Fibroblast of lung (primary cell): Measurements from ENCODE around the gene LGR6. TPM values are rescaled to one million over a fixed set of nuclear protein-coding genes. Genes with fewer than 3 reads are reported as not detected.

Experiments used
- DNase-seq, 2 donors: peaks; one replicate each; pipeline versions ENCODE4 v3.0.0 to v3.0.0-alpha.2; 2010; ENCODE audit warnings: low read depth in 2 of 2
- H2AFZ ChIP-seq: 2 replicates; pipeline ENCODE4 v1.5.1; 2012; ENCODE audit warnings: low read length, control low read depth, inconsistent platforms
- H3K27ac ChIP-seq: 2 replicates; pipeline ENCODE4 v1.5.1; 2011; ENCODE audit warnings: low read length, control low read depth; ENCODE audit not compliant: insufficient read depth
- H3K27me3 ChIP-seq: 2 replicates; pipeline ENCODE4 v1.5.1; 2011; ENCODE audit warnings: mild to moderate bottlenecking, low read length; ENCODE audit not compliant: control insufficient read depth, insufficient read depth
- H3K36me3 ChIP-seq: 2 replicates; pipeline ENCODE4 v1.5.1; 2011; ENCODE audit warnings: low read length; ENCODE audit not compliant: control insufficient read depth, insufficient read depth
- H3K4me1 ChIP-seq: 2 replicates; pipeline ENCODE4 v1.5.1; 2011; ENCODE audit warnings: low read length; ENCODE audit not compliant: control insufficient read depth, insufficient read depth; ENCODE audit errors: extremely low read depth
- H3K4me2 ChIP-seq: 2 replicates; pipeline ENCODE4 v1.5.1; 2011; ENCODE audit warnings: low read length, control low read depth; ENCODE audit not compliant: insufficient read depth; ENCODE audit errors: extremely low read depth
- H3K4me3 ChIP-seq, 4 experiments: fragments of 200-600 bp in 1 of 4; sonication (generic) in 1 of 4; replicated peaks in 1 of 4; 2 replicates each; pipeline ENCODE4 v1.5.1; 2011 to 2016; ENCODE audit warnings: low read length in 4 of 4, low read depth in 3 of 4, mild to moderate bottlenecking in 3 of 4, control low read depth in 2 of 4, inconsistent platforms in 1 of 4, mixed read lengths in 1 of 4; ENCODE audit not compliant: insufficient read depth in 1 of 4; ENCODE audit errors: control extremely low read depth in 1 of 4
- H3K79me2 ChIP-seq: 2 replicates; pipeline ENCODE4 v1.5.1; 2012; ENCODE audit warnings: mild to moderate bottlenecking, low read length, inconsistent platforms; ENCODE audit not compliant: control insufficient read depth, insufficient read depth
- H3K9ac ChIP-seq: 2 replicates; pipeline ENCODE4 v1.5.1; 2011; ENCODE audit warnings: mild to moderate bottlenecking, low read length, control low read depth; ENCODE audit not compliant: insufficient read depth
- H3K9me3 ChIP-seq: 2 replicates; pipeline ENCODE4 v1.5.1; 2012; ENCODE audit warnings: low read depth, low read length; ENCODE audit not compliant: control insufficient read depth, insufficient read depth
- H4K20me1 ChIP-seq: 2 replicates; pipeline ENCODE4 v1.5.1; 2011; ENCODE audit warnings: low read length; ENCODE audit not compliant: control insufficient read depth, insufficient read depth; ENCODE audit errors: extremely low read depth
- EZH2 ChIP-seq: IDR thresholded peaks from 2 replicates; pipeline ENCODE4 v1.5.1; 2012; ENCODE audit warnings: low read length, control low read depth, mild to moderate bottlenecking; ENCODE audit errors: missing control alignments
- polyA plus RNA-seq, 2 donors: library from polyadenylated mRNA; depleted of rRNA in 1 of 2; stranded (reverse) in 1 of 2; unstranded in 1 of 2; fragments of >200 nt; gene quantifications; 2 replicates each; pipeline ENCODE4 v1.2.1, GENCODE V29; 2011 to 2012; ENCODE audit warnings: missing spikeins in 1 of 2
- total RNA-seq: library from RNA; depleted of rRNA; stranded (reverse); fragments of >200 nt; gene quantifications from 2 replicates; pipeline ENCODE4 v1.2.1, GENCODE V29; 2014
- TF ChIP-seq, protein P1 (sequence below), 2 donors: IDR thresholded peaks in 1 of 2; conservative IDR thresholded peaks in 1 of 2; 1 replicate in 1 of 2; 2 replicates in 1 of 2; pipeline ENCODE4 v1.5.1; 2011 to 2012; ENCODE audit warnings: low read length in 2 of 2, control low read depth in 1 of 2, inconsistent platforms in 1 of 2, low read depth in 1 of 2, mild to moderate bottlenecking in 1 of 2

LGR6 gene
- total and polyA plus RNA-seq, 2 donors (not counting 1 experiment from before 2014, with no cell fraction given): 0.02 TPM; not detected in 1

DNA sequence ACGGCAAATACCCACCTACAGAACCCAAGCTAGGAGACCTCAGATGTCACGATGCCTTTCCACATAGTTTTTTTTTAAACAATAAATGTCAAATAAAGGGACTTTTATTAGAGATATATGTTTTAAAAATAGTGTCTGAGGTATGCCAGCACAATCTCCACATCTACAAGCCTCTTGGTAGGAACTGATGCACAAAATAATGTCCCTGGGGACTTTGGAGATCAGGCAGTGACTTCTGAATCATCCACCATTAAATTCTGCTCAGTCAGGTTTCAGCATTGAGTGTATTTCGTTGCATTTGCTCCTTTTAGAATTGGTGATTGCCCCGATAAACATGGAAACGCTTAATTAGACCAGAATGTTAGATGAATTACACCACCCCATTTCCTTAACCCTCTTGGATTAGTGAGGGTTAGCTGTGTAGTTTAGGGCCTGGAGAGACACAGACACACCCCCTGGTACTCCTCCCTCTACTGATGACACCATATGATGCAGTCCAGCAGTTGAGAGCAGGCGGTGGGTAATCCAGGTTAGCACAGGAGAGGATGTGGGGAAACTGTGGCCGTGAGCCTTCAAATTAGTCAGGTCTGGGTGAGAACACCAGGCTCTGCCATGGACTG lies 33.6 kb downstream of the LGR6 start:
- TF ChIP-seq, protein P1, sequence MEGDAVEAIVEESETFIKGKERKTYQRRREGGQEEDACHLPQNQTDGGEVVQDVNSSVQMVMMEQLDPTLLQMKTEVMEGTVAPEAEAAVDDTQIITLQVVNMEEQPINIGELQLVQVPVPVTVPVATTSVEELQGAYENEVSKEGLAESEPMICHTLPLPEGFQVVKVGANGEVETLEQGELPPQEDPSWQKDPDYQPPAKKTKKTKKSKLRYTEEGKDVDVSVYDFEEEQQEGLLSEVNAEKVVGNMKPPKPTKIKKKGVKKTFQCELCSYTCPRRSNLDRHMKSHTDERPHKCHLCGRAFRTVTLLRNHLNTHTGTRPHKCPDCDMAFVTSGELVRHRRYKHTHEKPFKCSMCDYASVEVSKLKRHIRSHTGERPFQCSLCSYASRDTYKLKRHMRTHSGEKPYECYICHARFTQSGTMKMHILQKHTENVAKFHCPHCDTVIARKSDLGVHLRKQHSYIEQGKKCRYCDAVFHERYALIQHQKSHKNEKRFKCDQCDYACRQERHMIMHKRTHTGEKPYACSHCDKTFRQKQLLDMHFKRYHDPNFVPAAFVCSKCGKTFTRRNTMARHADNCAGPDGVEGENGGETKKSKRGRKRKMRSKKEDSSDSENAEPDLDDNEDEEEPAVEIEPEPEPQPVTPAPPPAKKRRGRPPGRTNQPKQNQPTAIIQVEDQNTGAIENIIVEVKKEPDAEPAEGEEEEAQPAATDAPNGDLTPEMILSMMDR (conservative IDR thresholded peaks at IDR 0.05 in 1 of 2, IDR thresholded peaks at IDR 0.05 in 1 of 2; ENCODE audit: low read depth in 1 of 2, low read length in 2 of 2): no peak
- no peak for TF ChIP-seq EZH2
- peaks cover 29% of the 10 kb centered on the region for H3K27me3 ChIP-seq
- no peaks in the 10 kb centered on the region for H3K79me2 ChIP-seq
- H3K9me3 ChIP-seq: no peaks in the 10 kb centered on the region
- no peak overlapping the region for H3K4me3 ChIP-seq
- H3K4me2 ChIP-seq: no peak overlapping the region
- no peak for DNase-seq
- no peak overlapping the region for H3K27ac ChIP-seq
- H3K9ac ChIP-seq: no peak overlapping the region
- H3K36me3 ChIP-seq: no peaks in the 10 kb centered on the region
- no peaks in the 10 kb centered on the region for H4K20me1 ChIP-seq
- no peaks in the 10 kb centered on the region for H3K4me1 ChIP-seq
- H2AFZ ChIP-seq: no peak overlapping the region

GRCh38 chr1:202227997-202228401 lies 34.4 kb downstream of the LGR6 start:
- Histone ChIP-seq H3K4me1 (no peaks in the 10 kb centered on the region), H3K27me3 (peaks cover 29% of the 10 kb centered on the region), H3K9me3 (no peaks in the 10 kb centered on the region), H2AFZ (no peak overlapping the region), H4K20me1 (no peaks in the 10 kb centered on the region), H3K36me3 (no peaks in the 10 kb centered on the region), H3K9ac (no peak overlapping the region), H3K27ac (no peak overlapping the region), H3K4me3 (no peak overlapping the region), H3K79me2 (no peaks in the 10 kb centered on the region), H3K4me2 (no peak overlapping the region)
- no peak for DNase-seq
- TF ChIP-seq EZH2: no peak
- TF ChIP-seq, protein P1 (conservative IDR thresholded peaks at IDR 0.05 in 1 of 2, IDR thresholded peaks at IDR 0.05 in 1 of 2; ENCODE audit: low read depth in 1 of 2, low read length in 2 of 2): no peak

DNA sequence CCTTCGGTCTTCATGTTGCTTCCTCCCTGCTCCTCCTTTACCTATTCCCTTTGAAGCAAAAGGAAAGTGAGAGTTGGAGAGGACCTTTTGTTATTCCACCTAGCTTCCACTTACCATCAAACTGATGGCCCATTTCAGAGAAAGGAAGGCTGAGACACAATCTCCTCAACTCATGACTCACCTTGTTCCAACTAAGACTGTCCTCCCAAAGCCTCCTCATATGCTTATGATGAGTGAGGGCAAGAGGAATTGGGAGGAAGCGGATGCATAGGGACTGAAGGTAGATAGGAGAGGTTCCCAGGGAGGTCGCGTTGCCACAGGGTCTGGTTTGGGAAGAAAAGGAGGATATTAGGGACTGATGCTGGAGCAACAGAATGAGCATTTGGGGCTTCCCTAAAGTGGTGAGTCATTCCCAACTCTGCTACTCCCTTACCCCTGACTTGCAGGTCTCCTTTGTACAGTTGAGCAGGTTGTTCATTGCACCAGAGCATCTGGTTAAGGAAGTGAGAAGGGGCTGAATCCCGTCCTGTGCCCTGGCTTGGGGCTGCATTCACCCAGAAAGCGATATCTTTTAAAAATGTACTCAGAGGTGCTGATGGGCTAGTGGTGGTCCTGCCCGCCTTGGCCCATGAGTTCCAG lies 35.0 kb downstream of the LGR6 start:
- H3K27ac ChIP-seq: no peak overlapping the region
- H4K20me1 ChIP-seq: no peaks in the 10 kb centered on the region
- H3K36me3 ChIP-seq: no peaks in the 10 kb centered on the region
- TF ChIP-seq, protein P1 (conservative IDR thresholded peaks at IDR 0.05 in 1 of 2, IDR thresholded peaks at IDR 0.05 in 1 of 2; ENCODE audit: low read depth in 1 of 2, low read length in 2 of 2): no peak
- no peak for TF ChIP-seq EZH2
- no peak overlapping the region for H2AFZ ChIP-seq
- no peak overlapping the region for H3K4me2 ChIP-seq
- H3K79me2 ChIP-seq: no peaks in the 10 kb centered on the region
- H3K4me3 ChIP-seq: no peak overlapping the region
- no peak for DNase-seq
- H3K4me1 ChIP-seq: no peaks in the 10 kb centered on the region
- H3K9me3 ChIP-seq: no peaks in the 10 kb centered on the region
- no peak overlapping the region for H3K9ac ChIP-seq
- peaks cover 26% of the 10 kb centered on the region for H3K27me3 ChIP-seq
